ENCODE measurements around the gene ACKR4.
"Not testable (repeated sequence)": the region's sequence is repeated elsewhere in the genome, so short reads cannot be mapped to it uniquely, and the experiment has no call there.

ACKR4 gene

GRCh38 chr3:132593241-132593946 is 3.7 kb upstream of the ACKR4 start:
- DNase-seq: no peak
- intact Hi-C loops (cut with DNase I): no loop called here

- DNase-seq: no peak
- intact Hi-C loops (cut with DNase I): no loop called here
These were observed 3.1 kb upstream of the ACKR4 start for GRCh38 chr3:132593947-132594323.

GRCh38 chr3:132594498-132594897 is 2.6 kb upstream of the ACKR4 start:
- DNase-seq: no peak
- intact Hi-C loops (cut with DNase I): no loop called here

GRCh38 chr3:132595014-132595413 is 2.1 kb upstream of the ACKR4 start:
- no peak for DNase-seq
- intact Hi-C loops (cut with DNase I): no loop called here

- DNase-seq: no peak
- intact Hi-C loops (cut with DNase I): no loop called here
These were observed 744 bp upstream of the ACKR4 start for GRCh38 chr3:132596326-132596725.

- intact Hi-C loops (cut with DNase I): no loop called here
These were observed 590 bp downstream of the ACKR4 start for GRCh38 chr3:132597660-132598059.

GRCh38 chr3:132598181-132598580 is 1.1 kb downstream of the ACKR4 start:
- intact Hi-C loops (cut with DNase I): no loop called here
- DNase-seq: no peak

More at GRCh38 chr3:132597660-132598059, 590 bp downstream of the ACKR4 start:
- no peak for DNase-seq

- intact Hi-C loops (cut with DNase I); DNase-seq: not testable (repeated sequence)
These were observed 3.5 kb downstream of the ACKR4 start for GRCh38 chr3:132600614-132601013.

- intact Hi-C loops (cut with DNase I): no loop called here
- DNase-seq: no peak
These were observed 8.3 kb downstream of the ACKR4 start for GRCh38 chr3:132605374-132605792.

GRCh38 chr3:132606085-132606484 is 9.0 kb downstream of the ACKR4 start:
- DNase-seq: no peak
- intact Hi-C loops (cut with DNase I): no loop called here

GRCh38 chr3:132606620-132607019 is 9.6 kb downstream of the ACKR4 start:
- intact Hi-C loops (cut with DNase I): not testable (repeated sequence)

GRCh38 chr3:132615301-132615700 is 18.2 kb downstream of the ACKR4 start:
- intact Hi-C loops (cut with DNase I); DNase-seq: not testable (repeated sequence)

More at GRCh38 chr3:132606620-132607019, 9.6 kb downstream of the ACKR4 start:
- DNase-seq: not testable (repeated sequence)

GRCh38 chr3:132615881-132616280 is 18.8 kb downstream of the ACKR4 start:
- no peak for DNase-seq
- intact Hi-C loops (cut with DNase I): no loop called here

- no peak for DNase-seq
- intact Hi-C loops (cut with DNase I): no loop called here
These were observed 19.7 kb downstream of the ACKR4 start for GRCh38 chr3:132616780-132617179.

GRCh38 chr3:132622148-132622547 is 25.1 kb downstream of the ACKR4 start:
- intact Hi-C loops (cut with DNase I): no loop called here

GRCh38 chr3:132622761-132623160 is 25.7 kb downstream of the ACKR4 start:
- intact Hi-C loops (cut with DNase I): no loop called here
- no peak for DNase-seq

More at GRCh38 chr3:132622148-132622547, 25.1 kb downstream of the ACKR4 start:
- no peak for DNase-seq

- intact Hi-C loops (cut with DNase I): no loop called here
These were observed 26.6 kb downstream of the ACKR4 start for GRCh38 chr3:132623646-132624045.

GRCh38 chr3:132624790-132625189 is 27.7 kb downstream of the ACKR4 start:
- intact Hi-C loops (cut with DNase I): no loop called here
- no peak for DNase-seq

More at GRCh38 chr3:132623646-132624045, 26.6 kb downstream of the ACKR4 start:
- no peak for DNase-seq

GRCh38 chr3:132625613-132626012 is 28.5 kb downstream of the ACKR4 start:
- intact Hi-C loops (cut with DNase I): no loop called here
- DNase-seq: no peak

GRCh38 chr3:132626955-132627354 is 29.9 kb downstream of the ACKR4 start:
- intact Hi-C loops (cut with DNase I): no loop called here
- no peak for DNase-seq

GRCh38 chr3:132628157-132628556 is 31.1 kb downstream of the ACKR4 start:
- intact Hi-C loops (cut with DNase I): no loop called here
- DNase-seq: no peak
